H9 (cell line): ENCODE data around the gene IQSEC1. TPM values are rescaled to one million over a fixed set of nuclear protein-coding genes. Genes with fewer than 3 reads are reported as not detected.

Source experiments
- DNase-seq: peaks from one replicate; pipeline ENCODE4 v3.0.0-alpha.2; 2017
- H2AFZ ChIP-seq: one replicate; pipeline ENCODE4 v1.6.1; 2013; ENCODE audit warnings: mild to moderate bottlenecking, low read length, control low read depth, moderate library complexity
- H2AK5ac ChIP-seq: 2 replicates; pipeline ENCODE4 v1.6.1; 2013; ENCODE audit warnings: low read length, control low read depth, mixed read lengths; ENCODE audit not compliant: insufficient read length
- H2BK120ac ChIP-seq: one replicate; pipeline ENCODE4 v1.6.1; 2013; ENCODE audit warnings: low read depth, mild to moderate bottlenecking, low read length, control low read depth, inconsistent platforms; ENCODE audit not compliant: poor library complexity, severe bottlenecking
- H2BK12ac ChIP-seq: 2 replicates; pipeline ENCODE4 v1.6.1; 2013; ENCODE audit warnings: low read length, control low read depth, mixed read lengths, low read depth; ENCODE audit not compliant: insufficient read length
- H2BK15ac ChIP-seq: 2 replicates; pipeline ENCODE4 v1.6.1; 2013; ENCODE audit warnings: low read depth, low read length, control low read depth
- H2BK20ac ChIP-seq: one replicate; pipeline ENCODE4 v1.6.1; 2013; ENCODE audit warnings: low read depth, mild to moderate bottlenecking, low read length, control low read depth, inconsistent platforms; ENCODE audit not compliant: poor library complexity, severe bottlenecking
- H2BK5ac ChIP-seq: 2 replicates; pipeline ENCODE4 v1.6.1; 2013; ENCODE audit warnings: low read length, control low read depth, mixed read lengths; ENCODE audit not compliant: insufficient read length
- H3K14ac ChIP-seq: 2 replicates; pipeline ENCODE4 v1.6.1; 2013; ENCODE audit warnings: low read length, control low read depth; ENCODE audit not compliant: insufficient read depth
- H3K18ac ChIP-seq: 2 replicates; pipeline ENCODE4 v1.6.1; 2013; ENCODE audit warnings: low read depth, mild to moderate bottlenecking, mixed read lengths, low read length, control low read depth; ENCODE audit not compliant: insufficient read length
- H3K23ac ChIP-seq: 2 replicates; pipeline ENCODE4 v1.6.1; 2013; ENCODE audit warnings: low read length, control low read depth, mixed read lengths, low read depth; ENCODE audit not compliant: insufficient read length
- H3K23me2 ChIP-seq: 2 replicates; pipeline ENCODE4 v1.6.1; 2013; ENCODE audit warnings: low read depth, mild to moderate bottlenecking, mixed read lengths, low read length, control low read depth; ENCODE audit not compliant: insufficient read length, poor library complexity, severe bottlenecking
- H3K27ac ChIP-seq: 2 replicates; pipeline ENCODE4 v1.5.1; 2013; ENCODE audit warnings: low read length, control low read depth, mixed read lengths, low read depth; ENCODE audit not compliant: insufficient read length
- H3K27me3 ChIP-seq: 2 replicates; pipeline ENCODE4 v1.6.1; 2013; ENCODE audit warnings: low read length, control low read depth, inconsistent platforms; ENCODE audit not compliant: insufficient read depth
- H3K4ac ChIP-seq: 2 replicates; pipeline ENCODE4 v1.6.1; 2013; ENCODE audit warnings: low read depth, mild to moderate bottlenecking, control low read depth, inconsistent platforms, low read length, moderate library complexity
- H3K4me1 ChIP-seq: 2 replicates; pipeline ENCODE4 v1.6.1; 2013; ENCODE audit warnings: low read length, control low read depth, inconsistent platforms; ENCODE audit not compliant: insufficient read depth
- H3K4me2 ChIP-seq: 2 replicates; pipeline ENCODE4 v1.6.1; 2013; ENCODE audit warnings: low read length, control low read depth, mixed read lengths; ENCODE audit not compliant: insufficient read length, insufficient read depth
- H3K56ac ChIP-seq: 2 replicates; pipeline ENCODE4 v1.6.1; 2013; ENCODE audit warnings: low read depth, mild to moderate bottlenecking, mixed read lengths, low read length, control low read depth; ENCODE audit not compliant: insufficient read length
- H3K79me1 ChIP-seq: 2 replicates; pipeline ENCODE4 v1.6.1; 2013; ENCODE audit warnings: low read depth, mild to moderate bottlenecking, moderate library complexity, low read length, control low read depth, inconsistent platforms; ENCODE audit not compliant: insufficient read depth, poor library complexity, severe bottlenecking
- H3K79me2 ChIP-seq: 2 replicates; pipeline ENCODE4 v1.6.1; 2013; ENCODE audit warnings: low read length, control low read depth, inconsistent platforms; ENCODE audit not compliant: insufficient read depth
- H3K9ac ChIP-seq: 2 replicates; pipeline ENCODE4 v1.6.1; 2013; ENCODE audit warnings: low read length, control low read depth, mixed read lengths; ENCODE audit not compliant: insufficient read length; ENCODE audit errors: extremely low read depth
- H3K9me3 ChIP-seq: one replicate; pipeline ENCODE4 v1.6.1; 2013; ENCODE audit warnings: low read depth, low read length, inconsistent platforms; ENCODE audit not compliant: control insufficient read depth
- H3T11ph ChIP-seq: one replicate; pipeline ENCODE4 v1.6.1; 2013; ENCODE audit warnings: mild to moderate bottlenecking, low read length, control low read depth, inconsistent platforms
- H4K20me1 ChIP-seq: one replicate; pipeline ENCODE4 v1.6.1; 2013; ENCODE audit not compliant: control insufficient read depth, insufficient read length, insufficient read depth
- H4K5ac ChIP-seq: 2 replicates; pipeline ENCODE4 v1.6.1; 2013; ENCODE audit warnings: low read depth, mild to moderate bottlenecking, mixed read lengths, low read length, control low read depth; ENCODE audit not compliant: insufficient read length
- H4K8ac ChIP-seq: replicated peaks from 2 replicates; pipeline ENCODE4 v1.6.1; 2013; ENCODE audit warnings: low read length, control low read depth, mixed read lengths, low read depth; ENCODE audit not compliant: insufficient read length
- H4K91ac ChIP-seq: 2 replicates; pipeline ENCODE4 v1.6.1; 2013; ENCODE audit warnings: low read depth, mild to moderate bottlenecking, moderate library complexity, mixed read lengths, low read length, control low read depth; ENCODE audit not compliant: insufficient read length
- H3K27ac Mint-ChIP-seq, 3 experiments: 2 replicates in 2 of 3; 3 replicates in 1 of 3; pipeline ENCODE4 v1.8.0; 2020 to 2021; ENCODE audit warnings: mixed read lengths in 3 of 3, mild to moderate bottlenecking in 1 of 3, moderate library complexity in 1 of 3
- H3K27me3 Mint-ChIP-seq: 2 replicates; pipeline ENCODE4 v1.8.0; 2021; ENCODE audit warnings: low read depth, mild to moderate bottlenecking, moderate library complexity, mixed read lengths
- H3K36me3 Mint-ChIP-seq, 3 experiments: 2 replicates in 2 of 3; 3 replicates in 1 of 3; pipeline ENCODE4 v1.8.0; 2020 to 2021; ENCODE audit warnings: low read depth in 3 of 3, mixed read lengths in 3 of 3; ENCODE audit not compliant: insufficient read depth in 1 of 3
- H3K4me1 Mint-ChIP-seq, 2 experiments: 2 replicates each; pipeline ENCODE4 v1.8.0; 2020; ENCODE audit warnings: mixed read lengths in 2 of 2
- H3K4me3 Mint-ChIP-seq, 2 experiments: 2 replicates in 1 of 2; 3 replicates in 1 of 2; pipeline ENCODE4 v1.8.0; 2020 to 2021; ENCODE audit warnings: mild to moderate bottlenecking in 2 of 2, mixed read lengths in 2 of 2, moderate library complexity in 1 of 2
- H3K9me3 Mint-ChIP-seq, 2 experiments: 2 replicates in 1 of 2; 3 replicates in 1 of 2; pipeline ENCODE4 v1.8.0; 2020; ENCODE audit warnings: mild to moderate bottlenecking in 2 of 2, mixed read lengths in 2 of 2, moderate library complexity in 1 of 2
- WGBS: extraction: QIAGEN DNeasy Blood & Tissue Kit; methylation state at CpG from one replicate; pipeline ENCODE4 v1.1.7; 2013; ENCODE audit warnings: missing lambda C conversion rate, low lambda C conversion rate, mixed read lengths; ENCODE audit not compliant: insufficient read length; ENCODE audit errors: extremely low coverage; 5-methylcytosine and 5-hydroxymethylcytosine counted together
- total RNA-seq: library from RNA; stranded (reverse); gene quantifications from 2 replicates; pipeline ENCODE4 v1.2.1, GENCODE V29; 2021
- TF ChIP-seq, protein P1 (sequence below): fragments of 200-600 bp; sonication (generic); conservative IDR thresholded peaks from 3 replicates; pipeline ENCODE4 v1.8.0; 2021; ENCODE audit warnings: antibody characterized with exemption, mild to moderate bottlenecking

The IQSEC1 gene
- total RNA-seq, 1 experiment from 2014 or later, result 19.1 TPM

GRCh38 chr3:13099707-13100106 is 26.5 kb upstream of the IQSEC1 start:
- Histone ChIP-seq H3K27me3 (no peaks in the 10 kb centered on the region), H3K56ac (no peak overlapping the region), H2BK12ac (no peak overlapping the region), H3K27ac (no peak overlapping the region), H4K5ac (no peak overlapping the region), H2BK15ac (no peak overlapping the region), H2AK5ac (no peak overlapping the region), H3K9me3 (no peaks in the 10 kb centered on the region), H4K91ac (no peak overlapping the region), H3K23ac (no peak overlapping the region), H3K79me1 (no peaks in the 10 kb centered on the region), H2BK20ac (no peak overlapping the region), H3K9ac (no peak overlapping the region), H3K23me2 (no peaks in the 10 kb centered on the region), H2BK120ac (no peak overlapping the region), H3T11ph (no peak overlapping the region), H2AFZ (no peak overlapping the region), H3K18ac (no peak overlapping the region), H4K8ac (no peak overlapping the region), H3K4me1 (no peaks in the 10 kb centered on the region), H3K4ac (no peak overlapping the region), H4K20me1 (no peaks in the 10 kb centered on the region), H3K14ac (no peak overlapping the region), H3K79me2 (no peaks in the 10 kb centered on the region), H2BK5ac (no peak overlapping the region), H3K4me2 (no peak overlapping the region)
- H3K9me3 Mint-ChIP-seq, result no peaks in the 10 kb centered on the region
- TF ChIP-seq, protein P1, sequence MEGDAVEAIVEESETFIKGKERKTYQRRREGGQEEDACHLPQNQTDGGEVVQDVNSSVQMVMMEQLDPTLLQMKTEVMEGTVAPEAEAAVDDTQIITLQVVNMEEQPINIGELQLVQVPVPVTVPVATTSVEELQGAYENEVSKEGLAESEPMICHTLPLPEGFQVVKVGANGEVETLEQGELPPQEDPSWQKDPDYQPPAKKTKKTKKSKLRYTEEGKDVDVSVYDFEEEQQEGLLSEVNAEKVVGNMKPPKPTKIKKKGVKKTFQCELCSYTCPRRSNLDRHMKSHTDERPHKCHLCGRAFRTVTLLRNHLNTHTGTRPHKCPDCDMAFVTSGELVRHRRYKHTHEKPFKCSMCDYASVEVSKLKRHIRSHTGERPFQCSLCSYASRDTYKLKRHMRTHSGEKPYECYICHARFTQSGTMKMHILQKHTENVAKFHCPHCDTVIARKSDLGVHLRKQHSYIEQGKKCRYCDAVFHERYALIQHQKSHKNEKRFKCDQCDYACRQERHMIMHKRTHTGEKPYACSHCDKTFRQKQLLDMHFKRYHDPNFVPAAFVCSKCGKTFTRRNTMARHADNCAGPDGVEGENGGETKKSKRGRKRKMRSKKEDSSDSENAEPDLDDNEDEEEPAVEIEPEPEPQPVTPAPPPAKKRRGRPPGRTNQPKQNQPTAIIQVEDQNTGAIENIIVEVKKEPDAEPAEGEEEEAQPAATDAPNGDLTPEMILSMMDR, result no peak
- H3K4me1 Mint-ChIP-seq, result peaks cover 2 to 10% of the 10 kb centered on the region in 2 experiments
- H3K27ac Mint-ChIP-seq, result peak overlapping the region in 1 of 3 experiments; percentile 15; a peak in 2 of 7 replicates
- H3K27me3 Mint-ChIP-seq, result no peaks in the 10 kb centered on the region; the same call in 1 of the 2 replicates
- H3K4me3 Mint-ChIP-seq, result no peak overlapping the region
- WGBS, result no CpG with 5 or more reads among the region's 10 CpGs
- no peak for DNase-seq
- no peaks in the 10 kb centered on the region; a peak in 1 of 7 replicates for H3K36me3 Mint-ChIP-seq
